ENCODE data around the gene GCH1.
A peak's percentile ranks its signal among the peaks of the same experiment; 100 is the strongest.
"Not testable (repeated sequence)": the region's sequence is repeated elsewhere in the genome, so short reads cannot be mapped to it uniquely, and the experiment has no call there.

The GCH1 gene

DNA sequence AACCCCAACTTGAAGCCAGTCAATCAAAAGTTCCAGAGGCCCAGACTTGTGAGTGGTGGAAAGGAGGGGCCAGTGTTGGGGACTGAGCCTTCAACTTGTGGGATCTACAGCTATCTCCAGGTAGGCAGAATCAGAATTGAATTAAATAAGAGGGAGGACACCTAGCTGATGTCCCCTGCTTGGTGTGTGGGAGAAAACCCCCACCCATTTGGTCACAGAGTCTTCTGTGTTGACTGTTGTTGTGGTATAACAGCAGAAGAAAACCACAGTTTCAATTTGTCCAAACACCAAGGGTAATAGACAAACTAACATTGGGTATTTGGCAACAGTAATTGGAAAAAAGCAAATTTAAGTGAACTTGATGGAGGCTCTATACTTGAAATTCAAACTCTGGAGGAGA, 3.4 kb upstream of the GCH1 start:
- DNase-seq = no peak

DNA sequence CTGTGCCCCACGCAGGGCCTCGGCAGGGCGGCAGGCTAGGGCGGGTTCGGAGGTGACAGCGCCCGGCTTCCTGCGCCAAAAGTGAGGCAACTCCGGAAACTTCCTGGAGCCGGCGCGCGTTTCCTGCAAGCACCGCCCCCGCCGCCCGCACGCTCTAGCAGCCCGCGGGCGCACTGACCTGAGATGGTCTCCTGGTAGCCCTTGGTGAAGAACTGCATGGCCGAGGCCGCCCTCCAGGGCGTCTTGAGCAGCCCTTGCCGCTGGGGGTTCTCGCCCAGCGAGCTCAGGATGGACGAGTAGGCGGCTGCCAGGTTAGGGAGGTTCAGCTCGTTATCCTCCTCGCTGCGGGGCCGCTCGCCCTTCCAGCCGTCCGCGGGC, 494 bp downstream of the GCH1 start:
- DNase-seq = peak; percentile 21

DNA sequence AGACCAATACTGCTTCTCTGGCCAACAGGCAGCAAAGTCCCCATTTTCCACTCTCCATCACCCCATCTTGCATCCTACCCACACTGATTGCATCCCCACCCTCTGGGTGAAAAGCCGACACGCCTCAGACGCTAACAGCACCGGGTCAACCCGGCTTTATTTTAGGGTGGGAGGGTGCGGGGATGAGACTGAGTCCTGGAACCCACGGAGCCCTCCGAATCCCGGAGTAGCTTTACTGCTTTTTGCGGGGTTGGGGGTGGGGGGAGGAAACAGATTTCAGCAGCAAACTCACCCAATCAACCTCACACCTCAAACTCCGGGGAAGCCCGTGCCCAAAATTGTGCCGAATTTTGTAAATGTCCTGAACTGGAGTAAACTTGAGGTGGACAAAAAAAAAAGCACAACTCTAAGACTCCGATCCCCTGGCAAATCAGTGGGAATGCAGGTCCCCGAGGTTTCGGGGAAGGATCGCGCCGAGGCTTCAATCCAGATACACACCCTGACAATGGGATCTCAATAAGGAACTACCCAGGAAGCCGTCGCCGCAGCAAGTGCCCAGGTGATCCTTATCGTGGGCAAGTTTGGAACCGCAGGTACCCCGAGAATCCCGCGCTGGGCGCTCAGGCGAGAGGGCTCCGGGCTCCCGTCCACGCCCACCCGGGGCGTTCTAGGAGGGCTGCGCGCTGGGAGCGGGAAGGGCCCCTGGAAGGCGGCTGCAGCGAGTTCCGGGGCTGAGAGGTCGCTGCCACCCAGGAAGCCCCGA, 1.1 kb downstream of the GCH1 start:
- DNase-seq = no peak

DNA sequence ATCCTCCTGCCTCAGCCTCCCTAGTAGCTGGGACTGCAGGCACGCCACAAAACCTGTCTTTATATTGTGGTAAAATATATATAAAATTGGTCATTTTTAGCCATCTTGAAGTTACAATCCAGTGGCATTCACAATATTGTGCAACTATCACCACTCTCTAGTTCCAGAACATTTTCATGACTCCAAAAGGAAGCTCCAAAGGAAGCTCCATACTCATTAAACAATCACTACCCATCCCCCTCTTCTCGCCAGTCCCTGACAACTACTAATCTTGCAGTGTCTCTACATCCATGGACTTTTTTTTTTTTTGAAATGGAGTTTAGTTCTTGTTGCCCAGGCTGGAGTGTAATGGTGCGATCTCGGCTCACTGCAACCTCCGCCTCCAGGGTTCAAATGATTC, 3.1 kb downstream of the GCH1 start:
- DNase-seq = no peak

DNA sequence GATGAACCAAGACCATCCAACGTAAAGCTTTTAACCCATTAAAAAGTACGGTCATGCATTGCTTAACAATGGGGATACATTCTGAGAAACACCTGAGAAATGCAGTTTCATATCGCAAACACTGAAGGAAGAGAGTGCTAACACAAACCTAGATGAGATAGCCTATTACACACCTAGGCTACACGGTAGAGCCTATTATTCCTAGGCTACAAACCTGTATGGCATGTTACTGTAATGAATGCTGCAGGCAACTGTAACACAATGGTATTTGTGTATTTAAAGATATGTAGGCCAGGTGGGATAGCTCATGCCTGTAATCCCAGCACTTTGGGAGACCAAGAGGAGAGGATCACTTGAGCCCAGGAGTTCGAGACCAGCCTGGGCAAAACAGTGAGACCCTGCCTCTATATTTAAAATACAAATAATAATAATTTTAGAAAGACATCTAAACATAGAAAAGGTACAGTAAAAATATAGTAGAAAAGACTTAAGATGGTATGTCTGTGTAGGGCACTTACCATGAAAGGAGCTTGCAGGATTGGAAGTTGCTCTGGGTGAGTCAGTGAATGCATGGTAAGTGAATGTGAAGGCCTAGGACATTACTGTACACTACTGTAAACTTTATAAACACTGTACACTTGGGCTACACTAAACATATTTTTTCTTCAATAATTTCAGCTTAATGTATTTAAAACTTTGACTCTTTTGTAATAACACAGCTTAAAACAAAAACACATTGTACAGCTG, 4.6 kb downstream of the GCH1 start:
- DNase-seq = not testable (repeated sequence)

DNA sequence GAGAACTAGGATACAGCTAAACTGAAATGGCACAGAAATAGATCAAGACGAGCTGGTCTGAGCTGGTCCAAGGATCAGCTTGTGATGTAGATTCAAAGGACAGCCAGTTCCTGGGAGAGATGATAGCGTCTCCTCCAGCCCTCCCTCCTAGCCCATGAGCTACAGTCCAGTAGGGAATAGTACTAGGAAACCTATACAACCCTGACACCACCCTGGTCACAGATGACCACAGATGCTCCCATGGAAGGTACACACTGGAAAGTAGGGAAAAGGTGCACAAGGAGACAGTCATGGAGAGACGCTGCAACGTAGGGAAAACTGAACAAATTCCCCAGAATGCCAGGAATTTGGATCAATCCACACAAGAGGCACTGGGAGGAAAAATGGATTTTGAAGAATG, 6.9 kb downstream of the GCH1 start:
- DNase-seq = no peak

DNA sequence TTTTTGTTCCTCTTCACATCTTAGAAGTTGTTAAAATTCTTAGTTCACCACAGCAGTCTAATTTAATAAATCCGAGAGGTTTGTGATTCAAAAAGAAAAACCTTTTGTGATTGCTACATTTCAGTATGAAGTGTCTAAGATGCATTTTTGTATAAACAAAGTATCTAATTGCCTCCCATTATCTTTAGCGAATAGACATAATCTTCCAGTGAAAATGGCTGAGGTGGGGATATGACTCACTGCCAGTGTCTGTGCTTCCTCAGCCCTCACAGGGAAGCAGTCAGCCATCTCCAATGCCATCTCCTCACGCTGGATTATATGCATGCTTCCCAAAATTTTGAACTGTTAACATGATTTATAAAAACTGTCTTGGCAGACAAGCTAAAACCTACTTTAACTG, 7.6 kb downstream of the GCH1 start:
- no peak for DNase-seq

DNA sequence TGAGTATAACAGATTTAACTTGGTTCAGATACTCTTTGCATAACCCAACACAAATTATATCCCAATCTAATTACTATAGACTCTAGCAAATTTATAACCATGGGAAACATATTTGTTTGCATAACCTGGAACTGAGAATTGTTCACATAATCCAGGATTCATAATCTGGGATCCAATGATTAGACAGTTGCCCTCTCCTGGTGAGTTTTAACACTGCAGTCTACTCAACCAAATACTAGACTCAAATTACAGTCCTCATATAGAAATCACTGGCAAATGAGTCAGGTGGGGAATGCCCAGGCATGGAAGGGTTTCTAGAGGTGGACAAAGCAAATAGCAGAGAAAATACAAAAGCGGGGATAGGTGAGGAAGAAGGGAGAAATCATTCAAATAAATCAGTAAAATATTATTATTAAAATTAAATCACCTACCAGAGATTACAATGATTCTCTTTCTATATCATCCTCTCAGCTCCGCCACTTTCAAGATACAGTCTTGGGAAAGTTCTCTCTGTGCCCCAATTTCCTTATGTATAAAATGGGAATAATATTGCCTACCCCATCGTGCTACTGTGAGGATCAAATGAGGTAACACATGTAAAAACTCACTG, 9.4 kb downstream of the GCH1 start:
- no peak for DNase-seq

DNA sequence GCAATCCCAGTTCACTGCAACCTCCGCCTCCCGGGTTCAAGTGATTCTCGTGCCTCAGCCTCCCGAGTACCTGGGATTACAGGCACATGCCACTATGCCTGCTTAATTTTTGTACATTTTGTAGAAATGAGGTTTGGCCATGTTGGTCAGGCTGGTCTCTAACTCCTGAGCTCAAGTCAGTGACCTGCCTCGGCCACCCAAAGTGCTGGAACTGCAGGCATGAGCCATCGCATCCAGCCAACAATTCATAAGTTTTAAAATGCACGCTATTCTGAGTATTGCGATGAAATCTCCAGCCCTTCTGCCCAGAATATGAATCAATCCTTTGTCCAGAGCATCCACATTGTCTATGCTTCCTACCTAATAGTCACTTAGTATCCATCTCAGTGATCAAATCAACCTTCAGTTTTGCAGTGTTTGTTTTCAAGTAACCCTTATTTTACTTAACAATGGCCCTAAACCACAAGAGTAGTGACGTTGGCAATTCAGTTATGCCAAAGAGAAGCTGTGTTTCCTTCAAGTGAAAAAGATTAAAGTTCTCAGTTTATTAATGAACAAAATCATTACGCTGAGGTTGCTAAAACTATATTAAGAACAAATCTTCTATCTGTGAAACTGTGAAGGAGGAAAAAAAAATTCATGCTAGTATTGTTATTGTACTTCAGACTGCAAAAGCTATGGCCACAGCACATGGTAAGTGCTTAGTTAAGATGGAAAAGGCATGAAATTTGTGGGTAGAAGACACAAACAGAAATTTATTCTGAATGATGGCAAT, 11.0 kb downstream of the GCH1 start:
- no peak for DNase-seq

DNA sequence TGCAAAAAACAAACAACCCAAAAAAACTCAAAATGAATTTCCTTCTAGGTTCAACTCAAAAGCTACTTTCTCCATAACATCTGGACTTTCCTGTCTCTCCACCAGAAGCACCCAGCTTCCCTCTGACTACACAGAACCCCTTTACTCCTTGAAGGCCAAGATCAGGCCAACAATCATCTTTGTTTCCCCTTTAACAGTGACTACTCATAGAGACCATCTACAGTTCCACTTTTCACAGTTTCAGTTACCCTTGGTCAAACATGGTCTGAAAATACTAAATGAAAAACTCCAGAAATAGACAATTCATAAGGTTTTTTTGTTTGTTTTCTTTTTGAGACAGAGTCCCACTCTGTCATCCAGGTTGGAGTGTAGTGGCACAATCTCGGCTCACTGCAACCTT, 11.8 kb downstream of the GCH1 start:
- no peak for DNase-seq

DNA sequence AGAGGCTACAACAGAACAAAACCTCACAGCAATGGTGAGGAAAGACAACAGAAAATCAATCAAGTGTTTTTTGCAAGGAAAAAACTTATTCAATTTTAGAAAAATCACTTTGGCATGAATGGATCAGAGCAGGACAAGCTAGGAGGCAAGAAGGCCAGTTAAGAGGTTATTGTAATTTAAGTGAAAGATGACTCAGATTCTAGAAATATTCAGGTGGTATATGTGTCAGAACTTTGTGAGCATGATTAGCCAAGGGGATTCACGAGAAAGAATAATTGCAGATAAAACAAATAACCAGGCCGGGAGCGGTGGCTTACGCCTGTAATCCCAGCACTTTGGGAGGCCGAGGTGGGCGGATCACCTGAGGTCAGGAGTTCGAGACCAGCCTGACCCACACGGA, 12.7 kb downstream of the GCH1 start:
- DNase-seq = no peak

DNA sequence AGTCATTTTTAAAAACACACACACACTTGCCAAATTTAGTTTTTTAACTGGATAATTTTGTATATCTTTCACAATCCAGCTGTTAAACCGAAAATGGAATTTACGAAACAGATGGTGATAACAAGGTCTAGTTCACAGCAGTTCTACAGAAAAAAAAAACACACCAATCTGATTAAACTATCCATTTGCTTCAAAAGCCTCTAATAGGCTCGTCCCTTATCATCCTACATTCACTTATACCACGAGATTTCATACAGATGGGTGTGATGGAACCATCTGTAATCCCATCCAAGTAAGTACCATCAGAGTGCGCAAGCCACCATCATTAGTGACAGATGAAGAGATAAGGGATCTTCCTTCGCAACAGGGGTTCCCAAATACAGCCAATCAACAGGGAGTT, 20.1 kb downstream of the GCH1 start:
- peak; percentile 82 for DNase-seq

DNA sequence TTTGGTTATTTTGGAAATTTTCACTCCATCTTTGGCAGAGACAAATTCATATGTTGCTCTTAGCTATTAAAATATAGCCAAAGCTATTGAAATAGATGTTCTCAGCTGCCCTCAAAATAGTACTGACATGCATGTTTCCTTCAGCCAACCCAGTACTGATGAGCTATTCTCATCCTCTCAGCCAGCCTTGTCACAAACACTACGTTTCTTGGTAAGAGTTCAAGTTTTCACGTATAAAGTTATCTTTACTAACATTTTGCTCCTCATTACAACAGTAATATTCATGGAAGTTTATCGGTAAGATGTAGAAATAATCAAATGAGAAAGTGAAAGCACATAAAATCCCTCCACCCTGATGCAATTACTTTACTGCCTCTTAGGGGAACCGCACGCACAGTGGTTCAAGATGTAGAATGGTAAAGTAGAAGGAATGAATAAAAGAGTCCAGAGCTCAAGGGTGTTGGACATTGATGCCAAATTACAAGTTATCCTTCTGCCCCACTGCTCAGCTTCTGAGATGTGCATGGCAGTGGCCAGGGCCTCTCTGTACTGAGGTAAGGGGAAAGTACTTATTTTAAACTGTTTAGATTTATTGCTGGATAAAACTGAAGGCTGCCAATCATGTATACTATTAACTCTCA, 20.7 kb downstream of the GCH1 start:
- DNase-seq = no peak

DNA sequence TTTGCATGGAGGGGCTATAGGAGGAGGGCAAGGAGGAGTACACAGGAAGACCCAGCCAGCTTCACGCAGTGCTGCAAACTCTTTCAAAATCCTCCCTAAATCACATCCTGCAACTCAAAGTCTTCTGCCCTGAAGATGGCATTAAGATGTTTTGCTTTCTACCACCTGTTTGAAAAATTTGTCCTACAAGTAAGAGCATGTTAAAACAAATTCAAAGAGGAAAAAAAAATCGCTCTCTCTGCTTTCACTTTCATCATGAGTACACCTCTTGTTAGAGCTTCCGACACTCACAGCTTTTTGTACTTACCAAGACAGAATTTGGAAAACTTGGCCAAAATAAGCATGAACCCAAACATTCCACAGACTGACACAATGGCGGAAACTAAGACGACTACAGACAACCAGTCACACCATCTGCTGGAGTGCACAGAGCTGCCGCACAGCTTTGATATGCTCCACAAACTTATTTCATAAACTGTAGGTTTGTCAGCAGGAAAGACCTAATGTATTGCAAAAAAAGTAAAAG, 21.3 kb downstream of the GCH1 start:
- DNase-seq = no peak

DNA sequence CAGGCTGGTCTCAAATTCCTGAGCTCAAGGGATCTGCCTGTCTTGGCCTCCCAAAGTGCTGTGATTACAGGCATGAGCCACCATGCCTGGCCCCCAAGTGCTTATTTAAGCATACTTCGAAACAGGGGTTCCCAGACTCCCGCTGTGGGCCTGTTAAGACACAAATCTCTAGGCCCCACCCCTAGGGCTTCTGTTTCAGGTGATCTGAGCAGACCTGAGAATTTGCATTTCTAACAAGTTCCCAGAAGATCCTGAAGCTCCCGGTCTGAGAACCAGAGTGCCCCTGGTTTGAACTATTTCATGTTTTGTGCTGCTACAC, 25.0 kb downstream of the GCH1 start:
- no peak for DNase-seq

DNA sequence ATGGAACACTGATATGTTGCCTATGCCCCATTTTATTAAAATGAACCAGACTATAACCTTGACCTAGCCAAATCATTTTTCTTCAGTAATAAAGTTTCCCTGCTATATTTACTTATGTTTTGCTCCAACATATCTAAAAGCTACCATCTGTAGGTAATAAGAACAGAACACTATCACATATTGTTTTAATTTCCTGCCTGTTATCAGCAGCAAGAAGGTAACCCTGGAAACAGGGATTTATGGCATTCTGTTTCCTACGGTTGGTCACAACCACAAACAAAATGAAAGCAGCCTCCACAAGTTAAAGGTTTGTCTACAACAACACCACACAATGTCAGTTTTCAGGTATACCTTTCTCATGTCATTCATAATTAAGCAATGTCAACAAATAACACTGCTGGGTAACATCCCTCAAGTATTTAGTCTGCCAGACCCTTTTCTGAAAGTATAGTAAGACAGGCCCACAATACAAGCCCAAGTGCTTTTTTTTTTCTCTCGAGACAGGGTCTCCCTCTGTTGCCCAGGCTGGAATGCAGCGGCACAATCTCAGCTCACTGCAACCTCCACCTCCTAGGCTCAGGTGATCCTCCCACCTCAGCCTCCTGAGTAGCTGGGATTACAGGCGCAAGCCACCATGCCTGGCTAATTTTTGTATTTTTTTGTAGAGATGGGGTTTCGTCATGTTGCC, 25.5 kb downstream of the GCH1 start:
- no peak for DNase-seq

DNA sequence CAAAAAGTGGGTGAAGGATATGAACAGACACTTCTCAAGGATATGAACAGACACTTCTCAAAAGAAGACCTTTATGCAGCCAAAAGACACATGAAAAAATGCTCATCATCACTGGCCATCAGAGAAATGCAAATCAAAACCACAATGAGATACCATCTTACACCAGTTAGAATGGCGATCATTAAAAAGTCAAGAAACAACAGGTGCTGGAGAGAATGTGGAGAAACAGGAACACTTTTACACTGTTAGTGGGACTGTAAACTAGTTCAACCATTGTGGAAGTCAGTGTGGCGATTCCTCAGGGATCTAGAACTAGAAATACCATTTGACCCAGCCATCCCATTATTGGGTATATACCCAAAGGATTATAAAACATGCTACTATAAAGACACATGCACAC, 27.0 kb downstream of the GCH1 start:
- DNase-seq = not testable (repeated sequence)

DNA sequence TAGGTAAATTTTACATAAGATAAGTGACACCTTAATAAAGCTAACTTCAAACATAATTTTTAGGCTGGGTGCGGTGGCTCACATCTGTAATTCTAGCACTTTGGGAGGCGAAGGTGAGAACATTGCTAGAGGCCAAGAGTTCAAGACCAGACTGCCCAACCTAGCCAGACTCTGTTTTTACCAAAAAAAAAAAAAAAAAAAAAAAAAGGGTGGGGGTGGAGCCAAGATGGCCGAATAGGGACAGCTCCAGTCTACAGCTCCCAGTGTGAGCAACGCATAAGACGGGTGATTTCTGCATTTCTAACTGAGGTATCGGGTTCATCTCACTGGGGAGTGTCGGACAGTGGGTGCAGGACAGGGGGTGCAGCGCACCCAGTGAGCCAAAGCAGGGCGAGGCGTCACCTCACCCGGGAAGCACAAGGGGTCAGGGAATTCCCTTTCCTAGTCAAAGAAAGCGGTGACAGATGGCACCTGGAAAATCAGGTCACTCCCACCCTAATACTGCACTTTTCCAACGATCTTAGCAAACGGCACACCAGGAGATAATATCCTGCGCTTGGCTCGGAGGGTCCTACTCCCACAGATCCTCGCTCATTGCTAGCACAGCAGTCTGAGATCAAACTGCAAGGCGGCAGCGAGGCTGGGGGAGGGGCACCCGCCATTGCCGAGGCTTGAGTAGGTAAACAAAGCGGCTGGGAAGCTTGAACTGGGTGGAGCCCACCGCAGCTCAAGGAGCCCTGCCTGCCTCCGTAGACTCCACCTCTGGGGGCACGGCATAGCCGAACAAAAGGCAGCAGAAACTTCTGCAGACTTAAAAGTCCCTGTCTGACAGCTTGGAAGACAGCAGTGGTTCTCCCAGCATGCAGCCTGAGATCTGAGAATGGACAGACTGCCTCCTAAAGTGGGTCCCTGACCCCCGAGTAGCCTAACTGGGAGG, 32.2 kb downstream of the GCH1 start:
- DNase-seq = peak; percentile 53

DNA sequence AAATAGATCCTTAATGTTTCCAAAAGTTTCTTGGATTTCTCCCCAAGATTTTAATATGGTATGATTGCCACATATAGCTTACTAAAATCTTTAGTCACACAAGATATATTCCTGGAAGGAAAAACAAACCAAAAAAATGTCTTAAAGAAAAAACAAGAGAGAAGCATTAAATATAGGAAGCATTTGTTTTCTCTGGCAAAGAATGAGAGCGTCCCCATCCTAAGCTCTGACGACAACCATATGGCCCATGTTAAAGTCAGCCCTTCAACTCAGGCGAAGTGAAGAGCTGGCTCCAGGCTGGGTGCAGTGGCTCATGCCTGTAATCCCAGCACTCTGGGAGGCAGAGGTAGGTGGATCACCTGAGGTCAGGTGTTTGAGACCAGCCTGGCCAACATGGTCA, 35.6 kb downstream of the GCH1 start:
- no peak for DNase-seq

DNA sequence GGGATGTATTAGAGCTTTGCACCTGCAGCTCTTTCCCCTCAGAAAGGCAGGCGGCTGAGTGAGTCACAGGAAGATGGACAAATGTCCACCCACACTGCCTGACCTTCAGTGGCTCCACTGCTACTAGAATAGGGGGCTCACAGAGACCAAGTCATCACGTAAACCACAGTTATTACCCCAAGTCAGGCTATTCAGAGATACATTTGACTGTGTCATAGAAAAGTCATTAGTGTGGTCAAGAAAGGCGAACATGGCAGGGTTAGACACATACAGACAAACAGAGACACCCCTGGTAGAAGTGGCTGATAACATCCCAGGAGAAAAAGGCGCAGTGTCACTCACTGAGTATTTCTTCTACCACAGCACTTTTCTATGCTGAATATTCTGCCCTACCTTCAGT, 36.0 kb downstream of the GCH1 start:
- no peak for DNase-seq

DNA sequence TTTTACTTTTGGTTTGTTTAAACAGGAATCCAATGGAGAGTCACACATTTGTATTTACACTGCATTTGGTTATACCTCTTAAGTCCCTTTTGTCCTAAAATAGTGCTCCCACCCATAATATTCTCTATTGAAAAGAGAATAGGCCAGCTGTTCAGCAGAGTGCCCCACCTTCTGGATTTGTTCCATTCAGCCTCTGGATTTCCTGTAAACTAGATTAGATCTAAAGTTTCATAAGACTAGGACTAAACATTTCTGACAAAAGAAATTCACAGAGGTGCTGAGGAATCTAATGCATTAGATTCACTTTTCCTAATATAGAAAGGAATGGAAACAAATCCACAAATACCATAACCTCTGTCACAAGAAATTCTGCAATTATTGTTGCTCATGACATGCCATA, 38.1 kb downstream of the GCH1 start:
- no peak for DNase-seq

Data from NCI-H524 treated with DMSO at 0.1 percent for 48 hours (cell line).